GM10248 (cell line): ENCODE results near the gene ABCG1.
"Not testable (repeated sequence)": the region's sequence is repeated elsewhere in the genome, so short reads cannot be mapped to it uniquely, and the experiment has no call there.

Experiments
- CTCF ChIA-PET: fragments of 300-600 bp; sonication (Branson Sonifier 250); formaldehyde crosslinking; extraction: SDS; loops from one replicate; lab custom pipeline; 2021; ENCODE audit warnings: antibody characterized with exemption; lab: Yijun Ruan, JAX
- POLR2A ChIA-PET: fragments of 350-650 bp; sonication (Branson Sonifier 250); formaldehyde crosslinking; extraction: SDS; loops from one replicate; lab custom pipeline; 2020; ENCODE audit warnings: antibody characterized with exemption; lab: Yijun Ruan, JAX
- DNase-seq: peaks from one replicate; pipeline ENCODE4 v3.0.0; 2012; ENCODE audit errors: extremely low spot score
- CTCF ChIP-seq: IDR thresholded peaks from 2 replicates; pipeline ENCODE4 v1.5.1; 2012; ENCODE audit warnings: mild to moderate bottlenecking, low read depth; ENCODE audit errors: extremely low read depth, missing control alignments, control extremely low read depth

Gene ABCG1

DNA sequence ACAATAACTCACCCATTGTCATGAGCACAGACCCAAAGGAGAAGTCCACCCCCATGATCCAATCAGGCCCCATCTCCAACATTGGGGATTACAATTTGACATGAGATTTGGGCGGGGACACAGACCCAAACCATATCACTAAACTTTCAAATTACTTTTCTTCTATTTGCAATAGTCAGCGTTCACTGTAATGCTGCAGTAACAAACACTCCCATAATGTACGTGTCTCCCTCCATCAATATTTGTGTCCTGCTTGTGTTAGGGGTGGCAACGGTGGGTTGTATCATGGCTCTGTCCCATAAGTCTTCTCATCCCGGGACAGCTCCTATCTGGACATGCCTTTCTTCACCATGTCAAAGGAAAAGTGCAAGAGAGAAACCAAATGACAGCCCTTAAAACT, 70.0 kb downstream of the ABCG1 start:
- POLR2A ChIA-PET = no interaction called here

DNA sequence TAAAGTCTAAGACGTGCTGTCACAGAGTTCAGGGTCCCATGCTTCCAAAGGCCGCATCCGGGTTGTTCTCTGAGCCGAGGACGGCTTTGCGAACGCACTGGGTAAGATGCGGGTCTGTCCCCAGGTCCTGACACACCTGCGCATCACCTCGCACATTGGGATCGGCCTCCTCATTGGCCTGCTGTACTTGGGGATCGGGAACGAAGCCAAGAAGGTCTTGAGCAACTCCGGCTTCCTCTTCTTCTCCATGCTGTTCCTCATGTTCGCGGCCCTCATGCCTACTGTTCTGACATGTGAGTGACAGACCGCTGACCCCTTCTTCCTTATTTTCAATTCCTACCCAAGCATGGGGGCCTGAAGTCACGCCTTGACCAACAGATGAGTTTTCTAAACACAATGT, 71.0 kb downstream of the ABCG1 start:
- no peak for DNase-seq
- TF ChIP-seq CTCF = no peak
- ChIA-PET POLR2A (no interaction called here), CTCF (interaction anchor here (1.0 to 1.9 kb wide), 2 partner anchors 31 to 144 kb away, joined by 3 to 9 read pairs; no protein-coding TSS in a partner anchor)

More for the DNA sequence above, 70.0 kb downstream of the ABCG1 start:
- CTCF ChIA-PET = no interaction called here
- no peak for TF ChIP-seq CTCF
- no peak for DNase-seq

- ChIA-PET POLR2A (no interaction called here), CTCF (interaction anchor here (1.0 to 2.2 kb wide), 4 partner anchors 11 to 145 kb away, joined by 3 to 10 read pairs (median 6); no protein-coding TSS in a partner anchor)
- TF ChIP-seq CTCF = no peak
- no peak for DNase-seq
Observed at GRCh38 chr21:42290505-42290904, 71.6 kb downstream of the ABCG1 start.

DNA sequence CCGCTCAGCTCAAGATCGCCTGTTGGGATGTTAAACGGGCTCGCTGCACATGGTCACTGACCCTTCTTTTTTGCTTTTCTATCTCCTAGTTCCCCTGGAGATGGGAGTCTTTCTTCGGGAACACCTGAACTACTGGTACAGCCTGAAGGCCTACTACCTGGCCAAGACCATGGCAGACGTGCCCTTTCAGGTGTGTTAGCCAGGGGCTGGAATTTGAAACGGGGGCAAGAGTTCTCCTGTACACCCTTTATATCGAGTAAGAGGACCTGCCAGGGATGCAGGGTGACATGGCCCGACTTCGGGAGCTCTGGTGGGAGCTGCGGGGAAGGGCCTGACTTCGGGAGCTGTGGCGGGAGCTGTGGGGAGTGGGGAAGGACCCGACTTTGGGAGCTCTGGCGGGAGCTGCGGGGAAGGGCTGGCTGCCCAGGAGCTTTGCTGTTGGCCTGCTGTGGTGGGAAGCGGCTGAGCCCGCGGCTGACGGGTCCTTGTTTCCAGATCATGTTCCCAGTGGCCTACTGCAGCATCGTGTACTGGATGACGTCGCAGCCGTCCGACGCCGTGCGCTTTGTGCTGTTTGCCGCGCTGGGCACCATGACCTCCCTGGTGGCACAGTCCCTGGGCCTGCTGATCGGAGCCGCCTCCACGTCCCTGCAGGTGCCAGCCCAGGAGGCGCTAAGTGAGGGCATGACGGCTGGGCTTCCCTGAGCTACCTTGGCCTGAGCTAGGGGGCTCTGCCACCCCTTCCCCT, 72.2 kb downstream of the ABCG1 start:
- POLR2A ChIA-PET = no interaction called here
- CTCF ChIA-PET = interaction anchor here (1.0 to 2.2 kb wide), 6 partner anchors 10 to 145 kb away, joined by 3 to 10 read pairs (median 4); no protein-coding TSS in a partner anchor
- TF ChIP-seq CTCF = no peak
- no peak for DNase-seq

DNA sequence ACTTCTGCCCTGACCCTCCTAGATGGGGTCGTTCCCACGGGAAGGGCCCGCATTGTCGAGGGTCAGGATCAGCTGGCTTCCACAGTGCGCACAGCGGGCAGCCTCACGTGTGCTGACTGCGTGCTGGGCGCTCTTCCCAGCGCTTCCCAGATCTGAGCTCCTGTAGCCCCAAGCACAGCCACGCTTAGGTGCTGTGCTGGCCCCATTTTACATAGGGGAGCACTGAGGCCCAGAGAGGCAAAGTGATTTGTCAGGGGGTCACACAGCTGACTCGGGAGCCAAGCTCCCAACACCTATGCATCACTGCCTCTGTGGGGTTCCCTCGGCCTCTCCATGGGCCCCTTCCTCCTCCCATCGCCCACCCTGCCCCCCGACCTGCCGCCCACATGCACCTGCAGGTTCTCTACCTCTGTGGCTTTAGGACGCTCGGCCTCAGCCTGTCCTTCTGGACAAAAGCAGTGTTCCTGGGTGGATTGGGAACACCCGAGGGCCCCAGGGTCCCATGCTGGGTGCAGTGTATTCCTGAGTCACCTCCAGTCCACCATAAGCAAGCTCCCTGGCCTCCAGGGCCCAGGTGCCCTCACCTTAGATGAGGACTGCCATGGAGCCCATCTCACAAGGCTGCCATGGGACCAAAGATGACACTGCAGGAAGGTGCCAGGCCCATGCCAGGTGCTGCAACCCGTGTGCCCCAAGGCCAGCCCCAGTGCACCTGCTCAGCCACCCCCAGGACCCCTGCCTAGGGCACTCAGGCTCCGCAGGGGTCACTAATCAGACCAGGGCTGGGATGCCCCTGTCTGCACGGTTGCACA, 73.0 kb downstream of the ABCG1 start:
- CTCF ChIA-PET = interaction anchor here (1.1 to 2.2 kb wide), 5 partner anchors 10 to 33 kb away, joined by 3 to 10 read pairs (median 4); no protein-coding TSS in a partner anchor
- POLR2A ChIA-PET = no interaction called here
- no peak for DNase-seq
- no peak for TF ChIP-seq CTCF

GRCh38 chr21:42292563-42293142, 73.7 kb downstream of the ABCG1 start:
- DNase-seq, POLR2A ChIA-PET: not testable (repeated sequence)
- CTCF ChIA-PET = interaction anchor here (2.2 kb wide), 1 partner anchor 17 kb away, joined by 10 read pairs; no protein-coding TSS in a partner anchor
